Stimulated activated CD8-positive, alpha-beta memory T cell treated with anti-CD3 and anti-CD28 coated beads, Interleukin-4, amount 100 ng/mL, for 48 hours (primary cell): ENCODE measurements around the gene MTA2.
A peak's percentile ranks its signal among the peaks of the same experiment; 100 is the strongest.
"Not testable (repeated sequence)": the region's sequence is repeated elsewhere in the genome, so short reads cannot be mapped to it uniquely, and the experiment has no call there.

Source experiments
- DNase-seq: peaks from one replicate; pipeline ENCODE4 v3.0.0-alpha.2; 2020

Gene MTA2

DNA sequence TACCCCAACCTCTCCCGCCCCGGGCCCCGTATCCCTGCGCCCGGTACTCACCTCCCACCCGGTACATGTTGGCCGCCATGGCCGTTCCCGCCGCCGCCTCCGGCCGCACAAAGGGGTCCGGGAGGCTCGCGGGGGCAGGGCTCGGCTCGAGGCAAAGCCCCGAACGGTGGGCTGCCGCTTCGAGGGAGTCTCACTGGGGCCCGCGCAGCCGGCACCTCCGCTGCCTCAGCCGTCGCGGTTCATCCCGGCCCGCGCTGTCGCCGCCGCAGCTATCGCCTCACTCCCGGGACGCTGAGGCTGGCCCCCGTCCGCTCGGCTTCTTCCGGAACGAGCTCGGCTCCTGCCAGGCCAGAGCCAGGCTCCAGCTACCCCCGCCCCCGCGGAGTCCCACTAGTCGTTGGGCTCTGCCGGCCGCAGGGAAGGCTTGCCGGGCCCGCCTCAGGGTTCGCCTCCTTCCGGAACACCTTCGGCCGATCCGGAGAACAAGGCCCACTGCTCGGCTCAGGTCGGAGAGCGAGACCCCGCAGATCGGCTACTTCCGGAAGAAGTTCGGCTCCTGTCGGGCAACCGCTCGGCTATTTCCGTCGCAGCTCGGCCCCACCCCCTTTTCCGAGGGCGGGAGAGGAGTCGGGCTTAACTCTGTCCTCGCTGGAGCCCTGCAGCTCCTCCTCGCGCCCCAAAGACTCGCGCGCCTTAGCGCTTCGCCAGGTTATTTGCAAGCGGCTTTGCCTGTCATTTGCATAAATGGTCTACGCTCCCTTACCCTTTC, at the start of gene MTA2:
Gene MTA2, minus strand, starts transcription at position 494 of the 769 bp plus-strand sequence. Its CDS starts 415 bp downstream, at position 79.
- DNase-seq = peak; percentile 100

DNA sequence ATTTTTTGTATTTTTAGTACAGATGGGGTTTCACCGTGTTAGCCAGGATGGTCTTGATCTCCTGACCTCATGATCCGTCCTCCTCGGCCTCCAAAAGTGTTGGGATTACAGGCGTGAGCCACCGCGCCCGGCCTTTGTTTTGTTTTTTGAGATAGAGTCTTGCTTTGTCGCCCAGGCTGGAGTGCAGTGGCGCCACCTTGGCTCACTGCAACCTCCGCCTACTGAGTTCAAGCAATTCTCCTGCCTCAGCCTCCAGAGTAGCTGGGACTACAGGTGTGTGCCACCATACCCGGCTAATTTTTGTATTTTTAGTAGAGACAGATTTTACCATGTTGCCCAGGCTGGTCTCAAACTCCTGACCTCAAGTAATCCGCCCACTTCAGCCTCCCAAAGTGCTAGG, 48.6 kb upstream of the MTA2 start:
- not testable (repeated sequence) for DNase-seq

DNA sequence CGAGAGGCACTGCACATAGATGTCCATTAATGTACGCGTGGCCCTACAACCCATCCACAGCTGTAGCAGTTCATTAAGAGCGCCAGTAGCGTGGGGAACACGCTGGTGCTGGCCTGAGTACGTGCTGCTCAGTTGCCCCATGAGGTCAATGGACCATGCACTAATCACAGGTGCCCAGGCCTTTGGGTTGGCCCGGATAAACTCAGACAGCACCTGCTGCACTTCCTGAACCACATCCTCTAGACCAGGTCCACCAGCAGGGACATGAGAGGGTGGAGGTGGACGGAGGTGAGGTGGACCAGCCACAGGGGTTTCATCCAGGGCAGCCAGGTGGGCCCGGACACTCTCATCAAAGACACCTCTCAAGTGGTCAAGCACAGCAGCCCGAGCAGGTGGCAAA, 47.8 kb upstream of the MTA2 start:
- no peak for DNase-seq

DNA sequence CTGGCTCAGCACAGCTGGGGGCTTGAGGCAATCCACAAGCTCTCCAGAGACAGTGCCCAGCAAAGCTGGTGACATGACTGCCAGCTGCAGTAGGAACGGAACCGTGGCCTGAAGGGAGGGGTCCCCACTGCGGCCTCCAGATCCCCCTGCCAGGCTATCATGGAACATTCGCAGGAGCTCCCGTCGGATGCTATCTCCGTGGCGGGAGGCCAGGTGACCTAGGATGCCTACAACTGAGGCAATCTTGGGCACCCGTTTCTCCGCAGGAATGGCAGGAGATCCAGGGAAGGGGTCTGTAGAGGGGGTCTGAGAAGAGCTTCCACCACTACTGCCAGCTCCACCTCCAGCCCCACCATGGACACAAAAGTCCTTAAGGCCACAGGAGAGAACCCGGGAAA, 47.3 kb upstream of the MTA2 start:
- DNase-seq = no peak

DNA sequence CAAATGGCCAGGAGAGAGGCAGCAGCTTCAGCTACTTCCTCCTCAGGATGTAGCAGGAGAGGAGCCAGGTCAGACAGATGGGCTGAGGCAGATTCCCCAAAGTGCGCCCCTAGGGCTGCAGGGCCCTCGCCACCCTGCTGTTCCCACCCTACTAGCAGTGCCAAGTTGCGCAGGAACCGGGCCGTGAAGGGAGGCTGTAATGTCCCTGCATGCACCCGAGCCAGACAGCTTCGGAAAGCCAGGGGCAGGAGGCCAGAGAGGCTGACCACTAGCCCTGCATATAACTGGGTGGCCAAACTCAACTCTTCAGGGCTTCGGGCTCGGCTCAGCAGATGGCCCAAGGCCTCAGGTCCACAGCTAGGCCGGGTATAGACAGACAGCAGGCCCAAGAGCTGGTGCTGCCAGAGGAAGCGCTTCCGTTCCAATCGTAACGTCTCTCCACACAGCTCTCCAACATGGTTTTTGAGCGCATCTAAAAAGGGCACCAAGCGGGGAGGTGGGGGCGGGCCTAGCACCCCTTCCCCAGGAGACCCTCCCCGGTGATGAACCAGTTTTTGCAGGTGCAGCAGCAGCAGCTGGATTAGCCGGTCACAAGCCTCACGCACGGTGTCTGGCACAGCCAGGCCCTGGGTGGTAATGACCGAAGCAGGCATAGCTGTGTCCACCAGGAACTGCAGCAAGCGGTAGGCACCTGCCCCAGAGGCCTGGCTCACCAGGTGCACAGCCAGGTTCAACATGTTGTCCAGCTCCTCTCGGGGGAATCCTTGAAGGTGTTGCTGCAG, 46.7 kb upstream of the MTA2 start:
- no peak for DNase-seq

DNA sequence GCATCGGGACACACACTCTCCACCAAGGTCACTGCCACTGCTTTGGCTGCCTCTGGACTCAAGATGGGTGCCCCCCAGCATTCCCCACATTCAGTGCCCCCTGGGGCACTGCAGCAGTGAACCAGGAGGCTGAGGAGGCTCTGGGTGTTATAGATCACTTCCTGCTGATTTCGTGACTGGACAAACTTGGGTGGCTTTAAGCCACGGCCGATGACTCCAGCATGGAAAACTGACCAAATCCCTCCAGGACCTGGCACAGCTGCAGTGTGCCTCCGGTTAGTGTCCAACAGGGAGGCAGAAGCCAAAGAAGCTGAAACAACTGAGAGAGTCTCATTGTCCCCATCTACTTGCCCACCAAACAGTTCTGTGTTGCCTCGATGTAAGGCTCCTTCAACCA, 45.9 kb upstream of the MTA2 start:
- DNase-seq = no peak

DNA sequence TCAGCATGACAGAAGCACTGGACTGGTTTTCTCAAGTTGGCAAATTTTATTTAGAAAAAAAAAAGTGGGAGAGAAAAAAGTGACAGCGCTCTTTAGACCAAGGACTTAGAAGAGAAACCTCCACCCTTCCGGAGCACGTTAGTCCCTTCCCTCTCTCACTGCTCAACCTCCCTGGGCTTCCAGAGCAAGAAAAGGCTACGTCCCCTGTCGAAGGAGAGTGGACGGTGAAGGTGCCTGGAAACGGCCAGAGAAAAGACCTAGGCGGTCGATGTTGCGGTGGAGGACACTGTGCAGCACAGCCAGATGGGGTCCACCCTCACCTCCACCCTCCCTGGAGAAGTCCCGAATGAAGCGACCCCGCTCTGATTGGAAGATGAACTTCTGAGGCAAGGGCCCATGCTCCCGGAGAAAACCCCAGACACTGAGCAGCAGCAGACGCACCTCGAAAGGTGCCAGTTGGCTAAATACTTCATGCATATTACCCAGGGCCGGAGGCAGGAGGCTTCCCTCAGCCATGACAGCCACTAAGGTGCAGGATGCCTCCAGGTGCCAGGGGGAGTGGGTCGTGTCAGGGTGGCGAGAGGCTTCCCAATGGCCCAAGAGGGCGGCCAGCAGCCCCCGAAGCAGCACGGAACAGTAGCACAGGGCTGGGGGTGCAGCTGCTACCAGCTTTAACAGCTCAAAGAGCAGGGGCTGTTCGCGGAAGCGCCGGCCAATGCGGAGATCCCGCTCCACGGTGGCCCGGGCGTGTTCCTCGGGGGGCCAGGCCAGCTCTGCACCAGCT, 45.4 kb upstream of the MTA2 start:
- DNase-seq = no peak

DNA sequence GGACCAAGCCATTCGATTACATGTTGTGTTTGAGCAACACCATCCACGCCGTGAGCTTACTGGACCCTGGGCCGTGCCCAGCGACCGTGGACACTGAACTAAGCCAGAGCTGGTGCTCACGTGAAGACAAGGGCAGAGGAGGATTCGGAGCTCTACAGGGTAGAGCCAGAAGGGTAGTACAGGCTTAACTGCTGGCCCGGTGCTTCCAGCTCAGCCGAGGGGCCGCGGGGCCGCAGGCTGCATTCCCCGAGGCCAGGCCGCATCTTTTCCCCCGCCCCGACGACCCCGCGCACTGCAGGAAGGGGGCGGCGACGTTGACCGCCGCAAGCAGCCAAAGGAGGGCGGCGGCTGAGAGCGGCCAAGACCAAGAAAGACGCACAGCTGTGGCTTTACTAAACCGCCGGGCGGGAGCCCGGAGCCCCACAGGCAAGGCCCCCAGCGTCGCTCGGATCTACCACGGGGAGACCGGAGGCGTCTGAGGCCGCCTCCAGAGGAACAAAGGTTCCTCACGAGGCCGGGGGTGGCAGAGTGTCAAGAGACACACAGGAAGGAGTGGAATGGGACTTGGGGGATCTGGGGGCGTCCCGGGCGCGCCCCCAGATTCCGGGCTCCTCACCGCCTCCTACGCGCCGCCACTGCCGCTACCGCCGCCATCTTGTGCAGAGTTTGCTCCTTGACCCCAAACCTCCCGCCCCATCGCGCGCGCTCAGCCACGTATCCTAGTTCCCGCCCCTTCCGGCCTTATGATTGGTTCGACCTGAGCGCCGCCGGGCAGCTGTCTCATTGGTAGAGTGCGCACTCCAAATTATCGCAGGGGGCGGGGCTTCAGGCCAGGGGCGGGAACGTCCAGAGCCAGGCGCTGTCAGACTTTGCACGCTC, 44.5 kb upstream of the MTA2 start, which contains the start of gene GANAB:
Gene GANAB, minus strand, starts transcription at position 668 of the 879 bp plus-strand sequence. Its CDS starts 14 bp downstream, at position 654.
- peak; percentile 99 for DNase-seq

DNA sequence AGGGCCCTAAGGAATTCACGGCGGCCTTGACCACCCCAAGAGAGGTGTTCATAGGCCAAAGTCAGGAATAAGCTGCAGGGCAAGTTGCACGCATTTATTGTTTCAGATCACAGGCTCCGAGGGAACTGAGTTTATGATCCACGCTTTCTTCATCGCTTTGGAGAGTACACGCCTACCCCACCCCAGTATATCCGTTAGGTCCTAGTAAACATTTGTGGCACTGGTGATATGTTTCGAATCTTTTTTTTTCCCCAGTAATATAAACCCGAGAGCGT, 43.9 kb upstream of the MTA2 start:
- DNase-seq = no peak

DNA sequence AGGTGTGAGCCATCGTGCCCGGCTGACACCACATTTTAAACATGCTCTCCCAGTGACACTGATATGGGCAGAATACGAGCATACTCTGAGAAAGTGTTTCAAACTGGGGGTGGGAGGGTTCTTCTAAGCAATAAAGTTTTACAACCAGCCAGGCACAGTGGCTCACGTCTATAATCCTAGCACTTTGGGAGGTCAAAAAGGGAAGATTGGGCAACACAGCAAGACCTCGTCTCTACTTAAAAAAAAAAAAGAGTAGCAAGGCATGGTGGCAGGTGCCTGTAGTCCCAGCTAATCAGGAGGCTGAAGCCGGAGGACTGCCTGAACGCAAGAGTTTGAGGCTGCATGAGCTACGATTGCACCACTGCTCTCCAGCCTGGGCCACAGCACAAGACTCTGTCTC, 42.6 kb upstream of the MTA2 start:
- DNase-seq = no peak

DNA sequence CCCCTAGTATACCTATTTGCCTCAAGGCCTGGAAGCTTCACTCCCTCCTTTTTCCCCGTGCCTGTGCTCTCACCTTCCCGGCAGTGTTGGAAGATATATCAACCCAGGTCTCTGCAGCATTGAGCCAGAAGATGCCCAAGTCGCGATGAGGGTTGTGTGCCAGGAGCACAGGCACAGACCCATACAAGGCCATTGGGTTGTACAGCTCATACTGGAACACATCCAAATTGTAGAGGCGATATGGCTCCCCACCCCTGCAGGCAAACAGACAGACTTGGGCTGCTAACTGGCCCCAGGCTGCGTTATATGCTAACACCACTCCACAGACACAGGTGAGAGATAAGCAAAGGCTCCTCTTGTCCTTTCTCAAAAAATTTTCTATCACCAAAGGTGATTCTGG, 30.8 kb upstream of the MTA2 start:
- DNase-seq = no peak

DNA sequence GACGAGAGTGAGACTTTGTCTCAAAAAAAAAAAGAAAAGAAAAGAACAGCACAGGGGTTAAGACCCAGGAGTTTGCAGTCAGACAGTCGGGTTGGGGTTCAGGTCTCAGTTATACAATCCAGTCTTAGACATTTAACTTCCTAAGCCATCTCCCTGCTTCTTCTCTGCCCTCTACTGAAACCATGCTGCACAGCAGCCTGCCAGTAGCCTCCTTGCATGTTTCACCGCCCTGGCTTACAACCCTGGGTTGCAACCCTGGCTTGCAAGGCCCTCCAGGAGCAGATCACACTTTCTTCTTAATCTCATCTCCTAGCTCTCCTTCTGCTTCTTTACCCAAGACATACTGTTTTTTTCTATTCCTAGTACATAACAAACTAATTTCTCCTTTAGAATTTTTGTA, 26.0 kb upstream of the MTA2 start:
- no peak for DNase-seq

DNA sequence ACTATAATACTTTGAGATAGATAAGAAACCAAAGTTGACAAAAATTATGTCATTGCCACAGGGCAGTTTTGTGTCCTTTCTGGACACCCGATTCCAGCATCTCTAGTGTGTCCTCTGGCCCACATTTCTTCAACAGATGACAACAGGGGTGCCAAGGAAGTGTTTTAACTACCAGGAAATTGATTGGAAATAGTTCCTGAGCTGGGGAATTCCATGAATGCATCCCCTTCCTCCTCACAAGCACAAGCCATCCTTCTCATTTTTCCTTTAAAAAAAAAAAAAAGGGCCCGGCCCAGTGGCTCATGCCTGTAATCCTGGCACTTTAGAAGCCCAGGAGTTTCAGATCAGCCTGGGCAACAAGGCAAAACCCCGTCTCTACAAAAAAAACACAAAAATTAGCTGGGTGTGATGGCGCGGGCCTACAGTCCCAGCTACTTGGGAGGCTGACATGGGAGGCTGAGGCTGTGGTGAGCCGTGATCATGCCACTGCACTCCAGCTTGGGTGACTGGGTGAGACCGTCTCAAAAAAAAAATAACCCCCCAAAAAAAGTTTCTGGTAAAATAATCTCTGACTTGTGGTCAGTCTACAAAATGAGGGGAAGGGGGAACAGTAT, 20.9 kb upstream of the MTA2 start:
- no peak for DNase-seq

DNA sequence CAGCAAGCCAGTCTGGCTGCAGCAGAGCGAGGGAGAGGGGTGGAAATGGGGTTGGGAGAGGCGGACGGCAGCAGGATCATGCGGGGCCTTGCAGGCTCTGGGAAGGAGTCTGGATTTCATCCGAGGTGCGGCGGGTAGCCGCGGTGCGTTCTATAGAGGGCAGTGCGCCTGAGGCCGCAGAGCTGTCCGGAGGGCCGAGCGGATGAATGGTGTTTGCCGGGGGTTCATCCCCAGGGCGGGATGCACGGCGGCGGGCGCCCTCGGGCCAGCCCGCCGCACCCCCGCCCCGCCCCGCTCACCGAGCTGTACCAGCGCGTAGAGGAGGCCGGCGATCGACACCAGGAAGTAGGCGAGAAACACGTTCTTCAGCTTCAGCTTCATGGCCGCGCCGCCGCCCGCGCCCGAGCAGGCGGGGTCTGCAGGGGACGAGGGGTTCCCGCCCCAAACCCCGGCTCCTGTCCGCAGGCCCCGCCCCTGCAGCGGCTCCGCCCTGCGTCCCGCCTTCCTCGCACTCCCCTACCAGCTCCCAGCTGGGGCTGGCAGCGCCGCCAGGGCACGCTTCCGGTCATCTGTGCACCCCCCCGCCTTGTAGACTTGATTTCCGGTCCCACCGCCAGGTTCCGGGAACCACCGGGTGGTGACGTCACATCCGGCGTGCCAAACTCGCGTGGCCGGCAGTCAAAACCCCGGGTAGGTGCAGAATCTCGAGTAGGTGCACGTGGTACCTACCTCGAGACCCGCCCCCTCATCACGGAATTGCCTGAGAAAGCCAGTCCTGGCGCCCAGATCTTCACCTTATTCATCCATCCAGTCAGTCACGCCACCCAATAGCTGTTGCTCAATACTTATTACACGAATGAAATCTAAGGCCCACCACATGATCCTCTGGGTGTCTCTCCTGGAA, 20.2 kb upstream of the MTA2 start, which contains the start of gene B3GAT3:
Gene B3GAT3, minus strand, starts transcription at position 420 of the 904 bp plus-strand sequence. Its CDS starts 39 bp downstream, at position 381.
- peak; percentile 99 for DNase-seq

DNA sequence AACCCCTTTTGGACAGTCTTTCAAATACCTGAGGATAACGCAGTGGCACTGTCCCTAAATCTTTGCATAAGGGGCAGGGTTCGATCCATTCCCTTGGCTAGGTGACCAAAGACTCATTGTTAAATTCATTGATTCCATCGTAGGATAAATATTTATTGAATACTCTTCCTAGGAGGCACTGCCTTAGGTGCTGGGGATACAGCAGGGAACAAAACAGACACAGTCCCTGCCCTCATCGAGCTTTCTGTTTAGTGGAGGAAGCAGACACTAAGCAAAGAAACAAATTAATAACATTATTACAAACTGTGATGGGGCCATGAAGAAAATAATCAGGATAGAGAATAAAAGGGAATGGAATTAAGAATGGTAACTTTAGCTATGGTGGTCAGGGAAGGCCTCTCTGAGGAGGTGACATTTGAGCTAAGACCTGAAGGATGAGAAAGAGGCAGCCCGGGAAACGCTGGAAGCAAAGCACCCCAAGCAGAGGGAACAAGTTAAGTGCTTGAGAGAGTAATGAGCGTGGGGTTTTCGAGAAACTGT, 19.4 kb upstream of the MTA2 start:
- no peak for DNase-seq

DNA sequence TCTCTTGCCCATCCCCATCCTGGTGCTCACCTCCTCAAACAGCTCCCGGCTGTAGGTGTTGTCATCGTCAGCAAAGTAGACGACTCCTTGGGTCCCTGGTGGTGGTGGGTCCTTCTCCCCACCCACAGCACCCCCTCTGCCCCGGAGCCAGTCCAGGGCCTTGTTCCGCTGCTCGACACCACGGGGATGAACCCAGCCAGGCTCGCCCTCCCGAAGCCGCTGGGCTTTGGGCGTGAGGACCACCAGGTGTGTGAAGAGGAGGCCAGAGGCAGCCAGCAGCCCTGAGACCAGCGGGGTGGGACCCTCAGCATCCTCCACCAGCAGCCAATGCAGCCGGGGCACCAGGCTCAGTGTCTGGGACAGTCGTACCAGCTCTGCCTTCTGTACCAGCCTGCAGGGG, 15.3 kb upstream of the MTA2 start:
- DNase-seq = not testable (repeated sequence)

DNA sequence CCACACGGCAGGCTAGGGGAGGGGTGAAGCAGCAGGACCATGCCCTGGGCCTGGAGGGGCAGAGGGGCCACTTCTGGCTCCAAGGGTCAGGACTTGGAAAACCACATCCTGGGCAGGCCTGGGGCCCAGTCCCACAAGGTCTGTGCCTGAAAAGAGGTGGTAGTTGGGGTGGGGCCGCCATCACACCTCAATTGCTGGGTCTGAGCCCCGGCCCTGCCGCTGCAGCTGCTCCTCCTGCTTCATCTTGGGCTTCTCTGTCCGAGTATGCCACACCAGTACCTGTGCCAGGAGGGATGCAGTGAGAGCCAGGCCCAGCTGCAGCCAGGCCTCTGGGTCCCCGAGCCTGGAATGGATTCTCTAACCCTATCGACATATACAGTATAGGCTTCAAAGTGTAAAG, 13.9 kb upstream of the MTA2 start:
- no peak for DNase-seq

DNA sequence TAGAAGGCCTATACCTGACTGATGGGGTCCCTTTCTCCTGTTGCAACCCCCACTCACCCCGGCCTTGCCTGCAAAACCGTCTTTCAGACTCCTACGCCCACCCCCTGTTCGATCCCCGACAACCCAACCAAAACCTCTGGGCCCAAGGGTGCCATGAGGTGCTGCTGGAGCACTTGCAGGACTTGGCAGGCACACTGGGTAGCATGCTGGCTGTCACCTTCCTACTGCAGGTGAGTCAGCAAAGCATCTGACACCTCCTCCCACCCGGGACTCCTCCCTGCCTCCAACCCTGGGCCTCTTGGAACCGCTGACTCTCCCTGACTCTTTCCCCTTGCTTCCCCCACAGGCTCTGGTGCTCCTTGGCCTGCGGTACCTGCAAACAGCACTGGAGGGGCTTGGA, 12.6 kb upstream of the MTA2 start:
- peak; percentile 64 for DNase-seq

DNA sequence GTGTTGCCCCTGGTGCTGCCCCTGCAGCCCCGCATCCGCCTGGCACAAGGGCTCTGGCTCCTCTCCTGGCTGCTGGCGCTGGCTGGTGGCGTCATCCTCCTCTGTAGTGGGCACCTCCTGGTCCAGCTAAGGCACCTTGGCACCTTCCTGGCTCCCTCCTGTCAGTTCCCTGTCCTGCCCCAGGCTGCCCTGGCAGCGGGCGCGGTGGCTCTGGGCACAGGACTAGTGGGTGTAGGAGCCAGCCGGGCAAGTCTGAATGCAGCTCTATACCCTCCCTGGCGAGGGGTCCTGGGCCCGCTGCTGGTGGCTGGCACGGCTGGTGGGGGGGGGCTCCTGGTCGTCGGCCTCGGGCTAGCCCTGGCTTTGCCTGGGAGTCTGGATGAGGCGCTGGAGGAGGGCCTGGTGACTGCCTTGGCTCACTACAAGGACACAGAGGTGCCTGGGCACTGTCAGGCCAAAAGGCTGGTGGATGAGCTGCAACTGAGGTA, 11.7 kb upstream of the MTA2 start:
- DNase-seq = no peak
